T-helper 2 cell treated with Interferon-gamma antibody and Interleukin-4, amounts not matched to agents 5 μg/mL and 100 μg/mL, for 36 hours (primary cell): ENCODE measurements around the gene JMJD7.

Experiments
- DNase-seq: peaks from one replicate; pipeline ENCODE4 v3.0.0; 2021; ENCODE audit warnings: low spot score
- H3K27ac Mint-ChIP-seq: one replicate; pipeline ENCODE4 v1.8.0; 2021; ENCODE audit warnings: mild to moderate bottlenecking, mixed read lengths
- H3K27me3 Mint-ChIP-seq: one replicate; pipeline ENCODE4 v1.8.0; 2021; ENCODE audit warnings: low read depth, mixed read lengths
- H3K36me3 Mint-ChIP-seq: one replicate; pipeline ENCODE4 v1.8.0; 2021; ENCODE audit warnings: low read depth, mixed read lengths
- H3K4me1 Mint-ChIP-seq: one replicate; pipeline ENCODE4 v1.8.0; 2021; ENCODE audit warnings: low read depth, mixed read lengths
- H3K4me3 Mint-ChIP-seq: one replicate; pipeline ENCODE4 v1.8.0; 2022; ENCODE audit warnings: mild to moderate bottlenecking, moderate library complexity, mixed read lengths
- H3K9me3 Mint-ChIP-seq: one replicate; pipeline ENCODE4 v1.8.0; 2021; ENCODE audit warnings: mixed read lengths

Gene JMJD7

DNA sequence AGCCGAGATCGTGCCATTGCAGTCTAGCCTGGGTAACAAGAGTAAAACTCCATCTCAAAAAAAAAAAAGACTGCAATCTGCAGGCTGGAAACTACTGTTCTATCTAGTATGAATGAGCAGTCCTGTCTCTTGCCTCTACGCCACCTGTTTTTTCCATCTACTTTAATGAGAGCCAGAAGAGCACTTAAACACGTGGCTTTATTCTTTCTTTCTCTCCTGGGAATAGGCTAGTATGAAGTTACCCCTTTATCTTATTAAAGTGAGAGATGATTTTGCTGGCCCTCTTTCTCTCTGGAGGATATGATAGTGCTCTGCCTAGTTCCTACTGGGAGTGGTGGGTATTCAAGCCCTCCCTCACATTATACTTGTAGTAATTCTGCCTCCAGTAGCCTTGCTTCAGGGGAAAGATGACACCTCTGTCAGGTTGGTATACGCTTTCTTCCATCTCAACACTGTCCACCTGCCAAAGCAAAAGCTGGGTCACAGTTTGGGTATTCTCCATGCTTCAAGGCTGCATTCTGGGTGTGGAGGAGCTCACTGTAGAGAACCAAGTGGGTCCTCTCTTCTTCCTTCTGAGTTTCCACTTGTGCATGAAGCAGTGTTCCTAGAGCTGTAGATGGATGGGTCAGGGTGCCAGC is 35.8 kb upstream of the JMJD7 start:
- H3K27ac Mint-ChIP-seq, result no peak overlapping the region
- DNase-seq, result no peak
- no peaks in the 10 kb centered on the region for H3K9me3 Mint-ChIP-seq
- H3K36me3 Mint-ChIP-seq, result peaks cover 2% of the 10 kb centered on the region
- H3K4me1 Mint-ChIP-seq, result peaks cover 61% of the 10 kb centered on the region
- no peaks in the 10 kb centered on the region for H3K27me3 Mint-ChIP-seq
- H3K4me3 Mint-ChIP-seq, result peak overlapping the region; percentile 79

DNA sequence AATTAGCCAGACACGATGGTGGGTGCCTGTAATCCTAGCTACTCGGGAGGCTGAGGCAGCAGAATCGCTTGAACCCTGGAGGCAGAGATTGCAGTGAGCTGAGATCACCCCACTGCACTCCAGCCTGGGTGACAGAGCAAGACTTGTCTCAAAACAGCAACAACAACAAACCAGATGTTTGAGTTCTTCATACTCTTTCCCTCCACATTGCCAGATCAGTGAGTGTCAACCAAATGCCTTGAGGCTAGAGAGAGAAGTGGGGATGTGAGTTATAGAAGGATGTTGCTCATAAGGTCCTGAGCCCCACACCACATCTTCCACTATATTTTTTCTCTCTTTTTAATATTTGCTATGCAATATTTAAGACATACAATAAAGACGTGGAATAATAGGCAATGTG is 33.8 kb upstream of the JMJD7 start:
- H3K36me3 Mint-ChIP-seq, result peaks cover 2% of the 10 kb centered on the region
- H3K9me3 Mint-ChIP-seq, result no peaks in the 10 kb centered on the region
- H3K4me3 Mint-ChIP-seq, result no peak overlapping the region
- H3K4me1 Mint-ChIP-seq, result peaks cover 57% of the 10 kb centered on the region
- DNase-seq, result no peak
- no peaks in the 10 kb centered on the region for H3K27me3 Mint-ChIP-seq
- no peak overlapping the region for H3K27ac Mint-ChIP-seq

DNA sequence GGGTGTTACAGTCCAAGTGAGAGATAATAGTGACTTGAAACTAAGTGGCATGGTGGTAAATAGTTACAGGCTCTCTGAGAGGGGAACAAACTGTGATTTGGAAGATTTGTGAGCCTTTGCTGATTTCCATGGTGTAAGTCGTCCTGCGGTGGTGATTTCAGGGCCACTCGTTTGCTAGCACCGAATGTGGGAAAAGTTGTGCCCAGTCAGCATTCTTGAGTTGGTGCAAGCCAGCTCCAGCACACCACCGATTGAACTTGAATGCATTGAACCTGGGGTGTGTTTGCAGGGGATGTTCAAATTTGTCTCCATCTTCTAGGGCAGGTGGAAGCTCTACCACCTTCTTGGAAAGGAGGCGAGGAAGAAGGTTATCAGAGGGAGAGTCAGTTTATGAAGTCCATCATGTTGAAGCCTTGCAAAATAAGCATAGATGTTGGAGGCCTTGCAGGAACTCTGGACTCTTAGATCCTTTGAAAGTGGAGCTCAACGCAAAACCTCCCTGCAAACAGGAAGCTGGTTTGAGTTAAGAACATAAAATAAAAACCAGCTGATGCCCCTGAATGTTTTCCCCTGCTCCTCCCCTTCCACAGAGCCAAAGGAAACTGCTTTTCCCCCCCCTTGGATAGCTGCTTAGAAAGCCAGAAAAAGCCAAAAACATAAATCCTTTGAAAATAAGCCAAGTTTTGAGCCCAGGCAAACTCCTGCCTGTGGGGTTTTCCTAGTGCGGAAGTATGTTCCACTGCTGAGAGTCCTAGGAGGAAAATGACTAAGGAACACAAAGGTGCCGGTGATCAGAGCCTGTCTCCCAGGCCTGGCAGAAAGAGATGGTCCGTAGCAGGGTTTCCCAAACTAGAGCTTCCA is 31.7 kb upstream of the JMJD7 start:
- no peaks in the 10 kb centered on the region for H3K9me3 Mint-ChIP-seq

DNA sequence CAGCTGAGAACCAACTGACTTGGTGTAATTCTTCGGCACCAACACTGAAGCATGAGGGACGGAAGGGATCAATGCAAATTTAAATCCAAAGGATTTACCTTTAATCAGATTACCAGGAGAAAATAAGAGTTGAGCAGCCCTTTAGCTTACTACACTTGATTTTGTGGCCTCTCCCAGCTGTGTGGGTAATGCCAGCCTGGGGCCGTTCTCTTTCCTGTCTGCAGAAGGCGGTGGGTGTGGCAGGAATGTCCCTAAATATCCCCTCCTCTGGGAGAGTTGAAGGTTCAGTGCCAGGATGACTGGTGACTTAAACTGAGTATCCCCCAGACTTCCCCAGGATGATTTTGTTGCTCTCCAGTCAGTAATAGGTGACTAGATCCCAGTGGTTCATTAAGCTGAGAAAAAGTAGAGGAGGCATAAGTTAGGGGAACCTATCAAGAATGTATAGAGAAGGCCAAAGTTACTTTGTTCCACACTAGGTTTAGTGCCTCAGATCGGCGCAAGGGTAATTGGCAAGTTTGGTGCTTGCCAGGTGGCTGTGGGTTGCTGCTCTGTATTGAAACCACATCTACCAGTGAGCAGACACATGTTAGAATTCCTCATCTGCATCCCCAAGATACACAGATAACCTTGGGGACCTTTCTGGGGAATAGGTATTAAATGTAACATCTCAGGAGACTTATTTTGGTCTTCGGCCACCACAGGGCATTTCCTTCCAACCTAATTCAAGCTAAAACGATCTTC is 30.5 kb upstream of the JMJD7 start:
- peaks cover 14% of the 10 kb centered on the region for H3K36me3 Mint-ChIP-seq
- DNase-seq, result no peak
- no peak overlapping the region for H3K27ac Mint-ChIP-seq
- H3K27me3 Mint-ChIP-seq, result no peaks in the 10 kb centered on the region
- no peak overlapping the region for H3K4me3 Mint-ChIP-seq
- peaks cover 24% of the 10 kb centered on the region for H3K4me1 Mint-ChIP-seq
- H3K9me3 Mint-ChIP-seq, result no peaks in the 10 kb centered on the region

More for the DNA sequence above, 31.7 kb upstream of the JMJD7 start:
- H3K4me3 Mint-ChIP-seq, result no peak overlapping the region
- H3K27ac Mint-ChIP-seq, result no peak overlapping the region
- H3K36me3 Mint-ChIP-seq, result peaks cover 12% of the 10 kb centered on the region
- no peak for DNase-seq
- H3K27me3 Mint-ChIP-seq, result no peaks in the 10 kb centered on the region
- peaks cover 36% of the 10 kb centered on the region for H3K4me1 Mint-ChIP-seq

DNA sequence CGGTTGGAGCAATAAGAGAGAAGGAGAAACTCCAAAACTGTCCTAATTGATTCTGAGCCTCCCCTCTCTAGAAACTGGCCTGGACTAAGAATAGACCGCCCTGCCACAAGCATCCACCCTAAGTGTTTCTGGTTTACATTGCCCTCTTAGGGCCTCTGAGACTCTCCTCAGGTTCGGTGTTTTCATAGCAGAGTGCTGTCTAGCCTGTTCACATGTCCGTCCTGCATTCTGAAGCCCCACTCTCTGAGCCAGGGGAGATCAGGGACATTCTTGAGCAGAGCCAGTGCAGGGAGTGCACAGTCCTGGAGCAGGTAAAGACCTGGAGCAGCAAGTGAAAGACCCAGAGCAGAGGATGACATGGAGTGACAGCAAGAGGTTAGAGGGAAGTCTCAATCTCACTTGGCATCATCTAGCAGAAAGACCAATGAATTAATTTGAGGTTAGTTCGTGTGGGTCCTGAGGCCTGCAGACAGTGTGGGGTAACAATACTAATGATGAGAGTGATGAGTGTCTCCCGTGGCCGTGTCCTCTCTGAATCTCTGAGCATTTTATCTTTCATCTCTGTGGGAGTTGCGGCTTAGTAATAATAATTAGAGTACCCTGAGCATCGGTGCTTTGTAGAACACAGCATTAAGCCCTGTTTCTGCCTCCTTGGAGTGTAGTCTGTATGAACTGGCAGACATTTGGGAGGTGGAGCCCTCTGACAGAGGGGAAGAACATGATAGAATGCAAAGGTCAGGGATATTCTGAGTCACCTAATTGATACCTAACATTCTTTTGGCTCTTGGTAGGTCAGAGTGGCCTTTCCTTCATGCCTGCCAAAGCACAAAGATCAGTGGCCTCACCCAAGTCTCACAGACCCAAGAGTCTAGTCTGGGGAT is 29.0 kb upstream of the JMJD7 start:
- Mint-ChIP-seq H3K4me3 (no peak overlapping the region), H3K9me3 (no peaks in the 10 kb centered on the region), H3K27me3 (no peaks in the 10 kb centered on the region), H3K4me1 (peaks cover 19% of the 10 kb centered on the region), H3K27ac (no peak overlapping the region), H3K36me3 (peaks cover 14% of the 10 kb centered on the region)
- DNase-seq, result no peak

DNA sequence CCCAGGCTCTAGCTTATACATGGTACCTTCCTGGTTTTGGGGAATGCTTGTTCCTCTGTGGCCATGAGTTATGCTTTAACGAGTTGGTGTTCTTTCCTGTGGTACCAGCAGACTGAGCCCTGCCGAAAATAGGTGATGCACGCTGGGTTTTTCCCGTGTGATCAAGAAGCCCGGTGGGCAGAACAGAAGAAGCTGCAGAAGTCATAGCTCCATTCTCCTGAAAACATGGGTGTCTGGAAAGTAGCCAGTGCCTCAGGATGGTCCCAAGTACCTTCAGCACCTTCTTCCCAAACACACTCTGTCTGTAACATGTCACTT is 28.4 kb upstream of the JMJD7 start:
- Mint-ChIP-seq H3K9me3 (no peaks in the 10 kb centered on the region), H3K4me1 (peaks cover 23% of the 10 kb centered on the region), H3K27me3 (no peaks in the 10 kb centered on the region), H3K27ac (no peak overlapping the region), H3K4me3 (no peak overlapping the region), H3K36me3 (peaks cover 14% of the 10 kb centered on the region)
- no peak for DNase-seq

DNA sequence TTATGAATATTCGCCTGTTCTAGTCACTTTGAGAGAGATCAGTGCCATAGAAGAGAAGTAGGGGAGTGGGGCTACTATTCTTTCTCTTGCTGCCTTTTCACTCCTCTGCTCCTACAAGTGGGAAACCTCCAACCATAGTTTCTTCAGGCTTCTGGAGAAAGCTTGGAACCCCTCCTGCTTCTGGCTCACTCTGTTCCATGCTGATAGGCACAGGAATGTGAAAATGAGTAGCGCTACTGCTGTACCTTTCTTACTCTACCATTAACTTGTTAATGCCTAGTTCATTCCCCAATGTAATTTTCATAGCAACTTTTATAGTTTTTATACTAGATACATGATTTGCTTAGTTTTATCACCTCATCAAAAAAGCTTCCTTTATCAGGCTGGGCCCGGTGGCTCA is 26.7 kb upstream of the JMJD7 start:
- Mint-ChIP-seq H3K9me3 (no peaks in the 10 kb centered on the region), H3K36me3 (peaks cover 14% of the 10 kb centered on the region)

DNA sequence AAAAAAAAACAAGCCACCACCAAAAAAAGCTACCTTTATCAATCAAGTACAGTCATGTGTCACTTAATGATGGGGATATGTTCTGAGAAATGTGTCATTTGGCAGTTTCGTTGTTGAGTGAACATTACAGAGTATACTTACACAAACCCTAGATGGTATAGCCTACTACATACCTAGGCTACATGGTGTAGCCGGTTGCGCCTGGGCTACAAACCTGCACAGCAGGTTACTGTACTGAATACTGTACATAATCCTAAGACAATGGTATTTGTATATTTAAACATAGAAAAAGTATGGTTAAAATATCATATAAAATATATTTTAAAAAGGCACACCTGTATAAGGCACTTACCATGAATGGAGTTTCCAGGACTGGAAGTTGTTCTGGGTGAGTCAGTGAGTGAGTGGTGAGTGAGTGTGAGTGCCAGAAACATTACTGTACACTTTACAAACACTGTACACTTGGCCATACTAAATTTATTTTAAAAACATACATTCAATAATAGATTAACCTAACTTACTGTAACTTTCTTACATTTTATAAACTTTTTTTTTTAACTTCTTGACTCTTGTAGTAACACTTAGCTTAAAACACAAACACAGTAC is 25.9 kb upstream of the JMJD7 start:
- no peak for DNase-seq
- Mint-ChIP-seq H3K4me3 (no peak overlapping the region), H3K27me3 (no peaks in the 10 kb centered on the region), H3K9me3 (no peaks in the 10 kb centered on the region), H3K27ac (no peak overlapping the region), H3K4me1 (peaks cover 18% of the 10 kb centered on the region), H3K36me3 (peaks cover 14% of the 10 kb centered on the region)

More for the DNA sequence above, 26.7 kb upstream of the JMJD7 start:
- H3K4me1 Mint-ChIP-seq, result peaks cover 19% of the 10 kb centered on the region
- H3K4me3 Mint-ChIP-seq, result no peak overlapping the region
- no peak overlapping the region for H3K27ac Mint-ChIP-seq
- DNase-seq, result no peak
- no peaks in the 10 kb centered on the region for H3K27me3 Mint-ChIP-seq

DNA sequence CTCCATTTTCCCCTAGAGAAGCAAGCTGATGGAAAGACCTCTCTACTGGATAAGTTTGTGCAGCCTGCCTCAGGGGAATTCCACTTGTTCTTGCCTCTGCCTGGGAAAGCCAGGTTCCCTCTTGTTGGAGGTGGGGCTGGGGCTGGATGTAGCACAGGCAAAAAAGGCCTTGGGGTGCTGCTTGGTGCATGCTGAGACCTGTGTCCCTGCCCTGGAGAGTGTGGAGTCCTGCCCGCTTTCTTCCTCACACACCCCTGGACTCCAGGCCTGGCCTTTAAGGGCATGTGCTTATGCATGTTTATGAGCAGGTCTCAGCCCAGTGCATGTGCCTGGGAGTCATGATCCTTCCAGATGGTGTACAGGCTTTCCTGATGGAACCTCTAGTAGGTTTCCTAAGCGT is 23.5 kb upstream of the JMJD7 start:
- Mint-ChIP-seq H3K9me3 (no peaks in the 10 kb centered on the region), H3K4me3 (no peak overlapping the region), H3K4me1 (peaks cover 10% of the 10 kb centered on the region), H3K27me3 (no peaks in the 10 kb centered on the region), H3K27ac (no peak overlapping the region), H3K36me3 (peaks cover 14% of the 10 kb centered on the region)
- no peak for DNase-seq

DNA sequence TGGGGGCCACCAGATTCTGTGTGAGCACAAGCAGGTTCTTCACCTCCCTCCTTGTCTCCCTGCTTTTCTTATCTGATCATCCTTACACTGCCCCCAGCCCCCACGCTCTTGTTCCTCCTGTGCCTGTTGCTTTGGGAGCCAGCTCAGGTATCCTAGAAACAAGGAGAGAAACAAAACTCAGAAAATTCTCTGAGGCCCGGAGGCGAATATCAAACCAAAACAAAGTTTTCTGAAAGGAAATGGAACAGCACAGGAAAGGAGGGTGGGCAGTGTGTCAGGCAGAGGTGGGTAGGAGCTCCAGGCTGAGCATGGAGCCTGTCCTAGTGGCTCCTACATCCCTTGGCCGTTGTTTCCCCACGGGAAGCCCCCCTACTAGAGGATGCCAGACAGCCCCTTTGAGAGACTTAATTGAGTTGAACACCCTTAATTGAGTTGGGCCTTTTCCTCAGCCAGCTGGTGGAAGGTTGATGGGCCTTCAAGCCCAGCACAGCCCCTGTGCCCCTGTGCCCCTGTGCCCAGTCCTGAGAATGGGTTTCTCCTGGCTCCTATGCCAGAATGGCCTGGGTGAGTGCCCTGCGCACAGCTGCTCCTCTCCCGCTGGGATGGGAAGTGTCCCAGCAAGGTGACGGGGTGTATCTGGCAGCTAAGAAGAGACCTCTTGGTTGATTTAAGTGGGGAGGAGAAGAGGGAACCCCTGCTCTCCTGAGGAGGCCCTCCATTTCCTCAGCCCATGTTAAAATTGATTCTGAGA is 22.8 kb upstream of the JMJD7 start:
- Mint-ChIP-seq H3K36me3 (peaks cover 10% of the 10 kb centered on the region), H3K27ac (peak overlapping the region; percentile 60), H3K4me1 (peaks cover 13% of the 10 kb centered on the region), H3K27me3 (no peaks in the 10 kb centered on the region), H3K9me3 (no peaks in the 10 kb centered on the region), H3K4me3 (no peak overlapping the region)
- no peak for DNase-seq

DNA sequence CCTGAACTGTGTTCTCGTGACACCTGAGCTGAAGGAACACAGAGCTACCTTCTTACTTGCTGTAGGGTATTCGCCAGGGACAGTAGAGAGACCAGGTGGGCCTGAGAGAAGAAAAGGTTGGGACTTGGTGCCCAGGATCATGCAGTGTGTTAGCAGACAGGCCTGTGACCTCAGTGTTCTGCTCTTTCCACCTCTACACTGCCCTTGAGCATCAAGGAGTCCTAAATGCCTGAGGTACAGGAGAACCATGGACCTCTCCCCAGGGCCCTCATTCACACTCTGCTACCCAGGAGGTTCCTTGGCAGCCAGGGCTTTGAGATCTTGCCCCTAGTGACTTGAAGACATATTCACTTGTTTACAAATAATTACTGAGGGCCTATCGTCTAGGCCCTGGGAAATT is 22.2 kb upstream of the JMJD7 start:
- H3K4me3 Mint-ChIP-seq, result no peak overlapping the region
- H3K4me1 Mint-ChIP-seq, result peaks cover 16% of the 10 kb centered on the region
- no peak for DNase-seq
- H3K27ac Mint-ChIP-seq, result peak overlapping the region; percentile 8
- H3K9me3 Mint-ChIP-seq, result no peaks in the 10 kb centered on the region
- H3K27me3 Mint-ChIP-seq, result no peaks in the 10 kb centered on the region
- H3K36me3 Mint-ChIP-seq, result peaks cover 7% of the 10 kb centered on the region

DNA sequence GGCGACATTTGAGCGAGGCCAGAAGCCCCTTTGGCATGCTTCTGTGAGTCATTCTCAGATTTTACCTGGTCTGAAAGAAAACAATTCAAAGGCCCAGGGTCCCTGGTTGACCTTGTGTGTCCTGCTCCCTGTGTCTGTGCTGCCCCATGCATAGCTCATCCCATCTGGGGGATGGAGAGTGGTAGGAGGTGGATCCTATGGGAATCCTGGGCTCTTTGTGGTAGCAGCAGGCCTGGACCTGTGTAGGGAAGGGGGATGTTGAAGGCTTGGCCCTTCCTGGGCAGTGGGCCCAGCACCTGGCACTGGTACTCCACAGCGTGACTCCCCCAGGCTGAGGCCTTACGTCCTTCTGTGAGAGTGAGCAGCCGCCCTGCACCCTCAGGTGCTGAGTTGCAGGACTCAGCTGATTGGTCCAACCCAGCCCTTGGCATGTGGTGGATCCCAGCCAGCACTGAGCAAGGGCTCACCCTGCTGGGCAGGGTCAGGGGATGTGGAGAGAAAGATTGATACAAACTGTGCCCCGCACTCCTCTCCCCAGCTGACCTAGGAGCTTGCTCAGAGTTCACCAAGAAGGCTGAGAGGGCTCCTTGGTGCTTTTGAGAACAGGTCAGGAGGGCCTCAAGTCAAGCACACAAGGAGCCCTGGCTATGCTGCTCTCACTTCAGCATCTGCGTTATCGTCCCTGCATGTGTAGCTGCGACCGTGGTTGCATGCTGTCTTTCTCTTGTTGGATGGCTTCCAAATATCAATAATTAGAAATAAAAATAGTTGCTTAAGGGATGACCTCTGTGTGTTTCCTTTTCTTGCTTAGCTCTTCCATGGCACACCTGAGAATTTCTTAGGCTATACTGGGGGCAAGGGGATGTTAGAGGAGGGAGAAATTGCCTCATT is 21.4 kb upstream of the JMJD7 start:
- peaks cover 24% of the 10 kb centered on the region for H3K4me1 Mint-ChIP-seq
- no peaks in the 10 kb centered on the region for H3K27me3 Mint-ChIP-seq
- DNase-seq, result no peak
- no peak overlapping the region for H3K4me3 Mint-ChIP-seq
- H3K27ac Mint-ChIP-seq, result no peak overlapping the region
- H3K9me3 Mint-ChIP-seq, result no peaks in the 10 kb centered on the region
- no peaks in the 10 kb centered on the region for H3K36me3 Mint-ChIP-seq
